Suprapubic skin (tissue), 3 donors: ENCODE measurements around the gene SNX24.

Experiments used
- EP300 ChIP-seq: sonication (generic); formaldehyde crosslinking; IDR thresholded peaks from one replicate; pipeline ENCODE4 v1.6.1; 2017; ENCODE audit warnings: antibody characterized with exemption
- POLR2A ChIP-seq, 2 donors: fragments of 450-650 bp; IDR thresholded peaks; one replicate each; pipeline ENCODE4 v1.6.1; 2017; ENCODE audit warnings: antibody characterized with exemption in 2 of 2, mild to moderate bottlenecking in 2 of 2, moderate library complexity in 2 of 2
- TF ChIP-seq, protein P1 (sequence below), 2 donors: fragments of 200-600 bp in 1 of 2; fragments of 450-650 bp in 1 of 2; sonication (generic) in 1 of 2; IDR thresholded peaks; one replicate each; pipeline ENCODE4 v1.5.1; 2016 to 2019; ENCODE audit warnings: antibody characterized with exemption in 2 of 2, mild to moderate bottlenecking in 1 of 2, moderate library complexity in 1 of 2

DNA sequence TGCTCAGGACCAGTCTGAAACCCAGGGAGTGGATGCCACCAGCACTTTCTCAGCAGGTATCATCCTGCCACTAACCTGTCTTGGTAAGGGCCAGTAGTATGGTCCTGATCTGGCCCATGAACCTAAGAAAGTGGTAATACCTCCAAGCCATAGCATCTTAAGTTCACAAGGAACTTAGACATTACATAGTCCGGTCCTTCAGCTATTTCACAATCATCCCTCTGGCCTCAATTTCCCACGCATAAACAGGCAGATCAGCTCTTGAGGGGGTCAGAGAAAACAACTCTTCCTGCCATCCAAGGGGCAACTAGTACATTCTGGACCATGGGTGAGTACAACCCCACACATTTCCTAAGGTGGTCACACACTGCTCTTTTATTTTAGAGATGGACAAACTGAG, 102.9 kb downstream of the SNX24 start:
- TF ChIP-seq POLR2A (IDR thresholded peaks at IDR 0.05) = no peak
- TF ChIP-seq, protein P1, sequence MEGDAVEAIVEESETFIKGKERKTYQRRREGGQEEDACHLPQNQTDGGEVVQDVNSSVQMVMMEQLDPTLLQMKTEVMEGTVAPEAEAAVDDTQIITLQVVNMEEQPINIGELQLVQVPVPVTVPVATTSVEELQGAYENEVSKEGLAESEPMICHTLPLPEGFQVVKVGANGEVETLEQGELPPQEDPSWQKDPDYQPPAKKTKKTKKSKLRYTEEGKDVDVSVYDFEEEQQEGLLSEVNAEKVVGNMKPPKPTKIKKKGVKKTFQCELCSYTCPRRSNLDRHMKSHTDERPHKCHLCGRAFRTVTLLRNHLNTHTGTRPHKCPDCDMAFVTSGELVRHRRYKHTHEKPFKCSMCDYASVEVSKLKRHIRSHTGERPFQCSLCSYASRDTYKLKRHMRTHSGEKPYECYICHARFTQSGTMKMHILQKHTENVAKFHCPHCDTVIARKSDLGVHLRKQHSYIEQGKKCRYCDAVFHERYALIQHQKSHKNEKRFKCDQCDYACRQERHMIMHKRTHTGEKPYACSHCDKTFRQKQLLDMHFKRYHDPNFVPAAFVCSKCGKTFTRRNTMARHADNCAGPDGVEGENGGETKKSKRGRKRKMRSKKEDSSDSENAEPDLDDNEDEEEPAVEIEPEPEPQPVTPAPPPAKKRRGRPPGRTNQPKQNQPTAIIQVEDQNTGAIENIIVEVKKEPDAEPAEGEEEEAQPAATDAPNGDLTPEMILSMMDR (IDR thresholded peaks at IDR 0.05) = no peak
- no peak for TF ChIP-seq EP300
